Peyer's patch (tissue), 4 donors: Measurements from ENCODE around the gene PRG3. TPM values are rescaled to one million over a fixed set of nuclear protein-coding genes. Genes with fewer than 3 reads are reported as not detected.

Experiments used
- DNase-seq, 3 donors: peaks; one replicate each; pipeline ENCODE4 v3.0.0-alpha.2; 2017 to 2019
- H3K27ac ChIP-seq, 4 donors: fragments of 200-600 bp; sonication (generic); one replicate each; pipeline ENCODE4 v1.5.1; 2016 to 2019
- H3K27me3 ChIP-seq, 2 donors: fragments of 200-600 bp; sonication (generic); one replicate each; pipeline ENCODE4 v1.5.1; 2019
- H3K36me3 ChIP-seq, 3 donors: fragments of 200-600 bp; sonication (generic); one replicate each; pipeline ENCODE4 v1.5.1; 2016 to 2019
- H3K4me1 ChIP-seq, 4 donors: fragments of 200-600 bp; sonication (generic); one replicate each; pipeline ENCODE4 v1.5.1; 2016 to 2019
- H3K4me3 ChIP-seq, 4 donors: fragments of 200-600 bp; sonication (generic); 1 replicate in 3 of 4; 2 replicates in 1 of 4; pipeline ENCODE4 v1.5.1; 2016 to 2019; ENCODE audit warnings: mild to moderate bottlenecking in 1 of 4
- H3K9me3 ChIP-seq, 4 donors: fragments of 200-600 bp; sonication (generic); one replicate each; pipeline ENCODE4 v1.5.1; 2016 to 2019; ENCODE audit warnings: mild to moderate bottlenecking in 1 of 4
- POLR2A ChIP-seq, 2 donors: fragments of 450-650 bp; IDR thresholded peaks; one replicate each; pipeline ENCODE4 v1.5.1; 2017; ENCODE audit warnings: antibody characterized with exemption in 2 of 2, mild to moderate bottlenecking in 2 of 2, moderate library complexity in 2 of 2
- total RNA-seq, 4 donors: library from RNA; depleted of rRNA; stranded (reverse); fragments of >200 nt; gene quantifications; one replicate each; pipeline ENCODE4 v1.1.0, GENCODE V29; 2016
- TF ChIP-seq, protein P1 (sequence below), 6 experiments: fragments of 450-650 bp in 4 of 6; fragments of 200-600 bp in 2 of 6; sonication (generic) in 1 of 6; IDR thresholded peaks; one replicate each; pipeline ENCODE4 v1.5.1; 2017 to 2019; ENCODE audit warnings: antibody characterized with exemption in 6 of 6, mild to moderate bottlenecking in 3 of 6, moderate library complexity in 1 of 6

PRG3 gene
- total RNA-seq, 4 donors from 2014 or later = not detected

DNA sequence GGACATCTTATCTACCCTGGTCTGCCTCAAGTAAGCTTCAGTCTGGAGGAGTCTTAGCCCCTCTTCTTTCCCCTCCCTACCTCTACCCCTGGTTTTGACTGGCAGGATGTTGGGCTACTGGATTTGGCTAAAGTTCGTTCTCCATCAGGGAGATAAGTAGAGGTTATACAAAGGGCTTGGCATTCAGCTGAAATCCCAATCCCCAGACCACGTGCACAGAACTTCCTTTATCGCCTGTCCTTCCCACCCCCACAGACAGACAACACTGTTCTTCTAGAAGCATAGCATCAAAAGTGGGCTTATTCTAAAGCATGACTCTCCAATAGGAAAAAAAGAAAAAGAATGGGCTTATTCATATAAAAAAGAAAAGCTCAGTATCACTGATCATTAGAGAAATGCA is 7.8 kb downstream of the PRG3 start:
- no peaks in the 10 kb centered on the region for H3K27me3 ChIP-seq

DNA sequence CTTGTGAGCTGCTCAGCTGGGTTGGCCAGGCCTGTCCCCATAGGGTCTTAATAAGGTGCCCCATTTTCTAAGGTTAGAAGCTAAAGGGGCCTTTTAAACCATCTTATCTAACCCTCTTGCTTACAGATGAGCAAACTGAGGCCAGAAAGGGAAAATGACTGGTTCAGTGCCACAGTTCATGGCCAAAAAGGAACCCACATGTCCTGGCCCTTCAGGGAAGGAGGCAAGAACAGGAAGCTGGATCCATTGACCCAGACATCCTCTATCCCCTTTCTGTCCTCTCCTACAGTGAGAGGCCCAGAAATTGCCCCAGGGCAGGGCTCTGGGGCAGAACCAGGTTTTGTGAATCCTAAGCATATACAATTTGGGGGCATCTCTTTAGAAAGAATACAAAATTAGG is 10.0 kb downstream of the PRG3 start:
- no peak for DNase-seq
- Histone ChIP-seq H3K36me3 (no peaks in the 10 kb centered on the region), H3K27me3 (no peaks in the 10 kb centered on the region), H3K9me3 (no peaks in the 10 kb centered on the region), H3K4me3 (no peak overlapping the region), H3K4me1 (no peaks in the 10 kb centered on the region), H3K27ac (no peak overlapping the region)
- no peak for TF ChIP-seq POLR2A (IDR thresholded peaks at IDR 0.05)
- TF ChIP-seq, protein P1, sequence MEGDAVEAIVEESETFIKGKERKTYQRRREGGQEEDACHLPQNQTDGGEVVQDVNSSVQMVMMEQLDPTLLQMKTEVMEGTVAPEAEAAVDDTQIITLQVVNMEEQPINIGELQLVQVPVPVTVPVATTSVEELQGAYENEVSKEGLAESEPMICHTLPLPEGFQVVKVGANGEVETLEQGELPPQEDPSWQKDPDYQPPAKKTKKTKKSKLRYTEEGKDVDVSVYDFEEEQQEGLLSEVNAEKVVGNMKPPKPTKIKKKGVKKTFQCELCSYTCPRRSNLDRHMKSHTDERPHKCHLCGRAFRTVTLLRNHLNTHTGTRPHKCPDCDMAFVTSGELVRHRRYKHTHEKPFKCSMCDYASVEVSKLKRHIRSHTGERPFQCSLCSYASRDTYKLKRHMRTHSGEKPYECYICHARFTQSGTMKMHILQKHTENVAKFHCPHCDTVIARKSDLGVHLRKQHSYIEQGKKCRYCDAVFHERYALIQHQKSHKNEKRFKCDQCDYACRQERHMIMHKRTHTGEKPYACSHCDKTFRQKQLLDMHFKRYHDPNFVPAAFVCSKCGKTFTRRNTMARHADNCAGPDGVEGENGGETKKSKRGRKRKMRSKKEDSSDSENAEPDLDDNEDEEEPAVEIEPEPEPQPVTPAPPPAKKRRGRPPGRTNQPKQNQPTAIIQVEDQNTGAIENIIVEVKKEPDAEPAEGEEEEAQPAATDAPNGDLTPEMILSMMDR (IDR thresholded peaks at IDR 0.05) = no peak

More for the DNA sequence above, 7.8 kb downstream of the PRG3 start:
- Histone ChIP-seq H3K9me3 (no peaks in the 10 kb centered on the region), H3K4me3 (no peak overlapping the region), H3K27ac (no peak overlapping the region), H3K4me1 (no peaks in the 10 kb centered on the region), H3K36me3 (no peaks in the 10 kb centered on the region)
- no peak for DNase-seq
- TF ChIP-seq, protein P1 (IDR thresholded peaks at IDR 0.05) = no peak
- TF ChIP-seq POLR2A (IDR thresholded peaks at IDR 0.05) = no peak

DNA sequence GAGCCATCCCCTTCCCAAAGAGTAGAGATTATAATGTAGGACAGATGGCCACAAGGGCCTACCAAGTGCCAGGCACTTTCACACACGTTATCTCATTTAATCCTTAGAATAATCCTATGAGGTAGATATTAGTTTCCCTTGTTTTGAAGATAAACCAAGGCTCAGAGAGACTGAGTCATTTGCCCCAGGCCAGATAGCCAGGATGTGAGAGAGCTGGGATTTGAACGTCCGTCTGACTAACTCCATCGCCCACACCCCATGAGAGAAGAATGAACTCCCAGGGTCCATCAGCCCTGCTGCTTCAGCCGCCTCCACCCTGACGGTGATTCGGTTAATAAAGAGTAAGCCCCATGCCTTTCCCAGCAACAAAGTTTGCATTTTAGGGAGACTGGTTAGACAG is 10.7 kb downstream of the PRG3 start:
- TF ChIP-seq, protein P1 (IDR thresholded peaks at IDR 0.05) = no peak
- no peak for TF ChIP-seq POLR2A (IDR thresholded peaks at IDR 0.05)
- Histone ChIP-seq H3K4me3 (no peak overlapping the region), H3K27ac (no peak overlapping the region), H3K9me3 (no peaks in the 10 kb centered on the region), H3K4me1 (no peaks in the 10 kb centered on the region), H3K36me3 (no peaks in the 10 kb centered on the region), H3K27me3 (no peaks in the 10 kb centered on the region)
- DNase-seq = no peak

DNA sequence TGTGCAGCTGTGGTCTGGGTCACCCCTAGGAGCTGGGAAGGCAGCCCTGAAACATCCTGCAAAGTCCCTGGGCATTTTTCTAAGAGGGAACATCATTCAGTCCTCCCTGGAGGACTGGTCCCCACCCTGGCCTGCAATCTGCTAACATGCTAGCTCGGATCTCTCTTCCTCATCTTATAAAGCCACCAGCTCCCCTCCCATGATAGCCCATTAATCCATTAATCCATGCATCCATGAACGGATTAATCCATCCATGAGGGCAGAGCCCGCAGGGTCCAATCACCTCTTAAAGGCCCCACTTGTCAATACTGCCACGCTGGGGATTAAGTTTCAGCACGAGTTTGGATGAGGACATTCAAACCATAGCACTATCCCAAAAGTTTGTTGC is 12.1 kb downstream of the PRG3 start:
- H3K27me3 ChIP-seq = no peaks in the 10 kb centered on the region
- TF ChIP-seq, protein P1 (IDR thresholded peaks at IDR 0.05) = no peak
- TF ChIP-seq POLR2A (IDR thresholded peaks at IDR 0.05) = no peak
- no peaks in the 10 kb centered on the region for H3K36me3 ChIP-seq
- no peak for DNase-seq
- H3K4me3 ChIP-seq = no peak overlapping the region
- no peaks in the 10 kb centered on the region for H3K4me1 ChIP-seq
- no peak overlapping the region for H3K27ac ChIP-seq
- no peaks in the 10 kb centered on the region for H3K9me3 ChIP-seq

DNA sequence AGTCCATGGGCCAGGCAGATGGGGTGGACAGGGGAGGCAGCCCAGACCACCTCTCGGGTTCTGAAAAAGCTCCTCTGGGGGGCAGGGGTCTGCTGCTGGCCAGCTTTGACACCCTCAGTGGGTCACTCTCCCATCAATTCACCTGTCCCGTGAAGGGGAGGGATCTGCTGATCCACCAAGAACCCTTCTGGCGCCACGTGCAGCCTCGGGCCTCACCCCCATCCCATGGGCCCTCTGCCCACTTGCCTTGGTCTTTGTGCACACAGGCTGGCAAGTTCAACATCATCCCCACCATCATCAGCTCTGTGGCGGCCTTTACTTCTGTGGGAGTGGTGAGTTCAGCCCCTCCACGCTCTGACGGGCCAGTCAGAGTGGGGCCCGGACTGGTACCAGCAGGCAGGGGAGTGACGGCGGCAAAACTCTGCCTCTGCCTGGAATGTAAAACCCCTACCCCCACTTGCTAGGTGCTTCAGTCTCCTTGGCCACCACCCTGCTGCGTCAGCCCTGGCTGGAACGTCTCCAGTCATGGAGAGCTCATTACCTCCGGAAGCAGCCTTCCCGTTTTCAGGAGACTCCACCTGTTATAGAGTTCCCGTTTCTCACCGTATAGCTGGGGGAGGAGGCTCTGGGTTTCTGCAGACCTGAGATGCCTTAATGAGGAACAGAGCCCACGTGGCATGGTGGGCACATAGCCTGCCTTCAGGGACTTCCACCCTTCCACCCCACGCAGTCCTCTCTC is 12.7 kb downstream of the PRG3 start:
- no peak for DNase-seq
- H3K27ac ChIP-seq = no peak overlapping the region
- no peaks in the 10 kb centered on the region for H3K36me3 ChIP-seq
- H3K9me3 ChIP-seq = no peaks in the 10 kb centered on the region
- H3K4me1 ChIP-seq = no peaks in the 10 kb centered on the region
- no peaks in the 10 kb centered on the region for H3K27me3 ChIP-seq
- no peak for TF ChIP-seq POLR2A (IDR thresholded peaks at IDR 0.05)
- TF ChIP-seq, protein P1 (IDR thresholded peaks at IDR 0.05) = no peak
- no peak overlapping the region for H3K4me3 ChIP-seq
